ENCODE data around the gene GSTO2.
A peak's percentile ranks its signal among the peaks of the same experiment; 100 is the strongest.

GSTO2 gene

DNA sequence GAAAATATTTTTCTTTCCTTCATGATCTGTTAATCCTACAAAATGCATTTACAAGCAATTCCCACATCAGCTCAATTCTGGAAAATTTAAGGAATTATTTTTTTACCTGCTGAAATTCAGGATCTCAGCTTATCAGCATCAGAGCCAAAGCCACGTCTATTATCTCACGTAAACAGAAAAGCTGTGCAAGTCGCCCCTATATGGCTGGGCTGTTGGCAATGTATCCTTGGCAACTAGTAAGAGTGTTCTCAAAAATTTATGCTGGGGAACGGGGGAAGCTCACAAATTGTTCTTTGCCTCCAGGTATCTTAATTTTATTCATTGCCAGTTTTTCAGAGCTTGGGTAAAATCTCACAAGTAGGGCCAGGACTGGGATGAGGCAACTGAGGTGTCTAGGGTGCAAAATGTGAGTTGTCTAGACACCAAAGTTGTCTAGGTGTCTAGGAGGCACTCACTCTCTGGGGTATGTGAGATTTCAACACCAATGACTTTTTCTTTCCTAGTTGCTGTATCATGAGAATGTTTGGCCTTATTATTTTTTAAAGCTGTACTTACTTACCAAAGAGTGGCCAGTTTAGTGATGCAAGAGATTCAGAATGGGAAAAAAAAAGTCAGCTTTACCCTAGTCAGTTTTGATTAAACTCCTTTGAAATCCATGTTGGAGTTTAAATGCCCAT, 5.1 kb downstream of the GSTO2 start:
- TF ChIP-seq, protein P1, sequence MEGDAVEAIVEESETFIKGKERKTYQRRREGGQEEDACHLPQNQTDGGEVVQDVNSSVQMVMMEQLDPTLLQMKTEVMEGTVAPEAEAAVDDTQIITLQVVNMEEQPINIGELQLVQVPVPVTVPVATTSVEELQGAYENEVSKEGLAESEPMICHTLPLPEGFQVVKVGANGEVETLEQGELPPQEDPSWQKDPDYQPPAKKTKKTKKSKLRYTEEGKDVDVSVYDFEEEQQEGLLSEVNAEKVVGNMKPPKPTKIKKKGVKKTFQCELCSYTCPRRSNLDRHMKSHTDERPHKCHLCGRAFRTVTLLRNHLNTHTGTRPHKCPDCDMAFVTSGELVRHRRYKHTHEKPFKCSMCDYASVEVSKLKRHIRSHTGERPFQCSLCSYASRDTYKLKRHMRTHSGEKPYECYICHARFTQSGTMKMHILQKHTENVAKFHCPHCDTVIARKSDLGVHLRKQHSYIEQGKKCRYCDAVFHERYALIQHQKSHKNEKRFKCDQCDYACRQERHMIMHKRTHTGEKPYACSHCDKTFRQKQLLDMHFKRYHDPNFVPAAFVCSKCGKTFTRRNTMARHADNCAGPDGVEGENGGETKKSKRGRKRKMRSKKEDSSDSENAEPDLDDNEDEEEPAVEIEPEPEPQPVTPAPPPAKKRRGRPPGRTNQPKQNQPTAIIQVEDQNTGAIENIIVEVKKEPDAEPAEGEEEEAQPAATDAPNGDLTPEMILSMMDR (IDR thresholded peaks at IDR 0.05; ENCODE audit: low read depth, low read length, poor library complexity, severe bottlenecking), result no peak
- no peak for TF ChIP-seq EZH2phosphoT487 (IDR thresholded peaks at IDR 0.05; ENCODE audit: borderline replicate concordance, low read length)

DNA sequence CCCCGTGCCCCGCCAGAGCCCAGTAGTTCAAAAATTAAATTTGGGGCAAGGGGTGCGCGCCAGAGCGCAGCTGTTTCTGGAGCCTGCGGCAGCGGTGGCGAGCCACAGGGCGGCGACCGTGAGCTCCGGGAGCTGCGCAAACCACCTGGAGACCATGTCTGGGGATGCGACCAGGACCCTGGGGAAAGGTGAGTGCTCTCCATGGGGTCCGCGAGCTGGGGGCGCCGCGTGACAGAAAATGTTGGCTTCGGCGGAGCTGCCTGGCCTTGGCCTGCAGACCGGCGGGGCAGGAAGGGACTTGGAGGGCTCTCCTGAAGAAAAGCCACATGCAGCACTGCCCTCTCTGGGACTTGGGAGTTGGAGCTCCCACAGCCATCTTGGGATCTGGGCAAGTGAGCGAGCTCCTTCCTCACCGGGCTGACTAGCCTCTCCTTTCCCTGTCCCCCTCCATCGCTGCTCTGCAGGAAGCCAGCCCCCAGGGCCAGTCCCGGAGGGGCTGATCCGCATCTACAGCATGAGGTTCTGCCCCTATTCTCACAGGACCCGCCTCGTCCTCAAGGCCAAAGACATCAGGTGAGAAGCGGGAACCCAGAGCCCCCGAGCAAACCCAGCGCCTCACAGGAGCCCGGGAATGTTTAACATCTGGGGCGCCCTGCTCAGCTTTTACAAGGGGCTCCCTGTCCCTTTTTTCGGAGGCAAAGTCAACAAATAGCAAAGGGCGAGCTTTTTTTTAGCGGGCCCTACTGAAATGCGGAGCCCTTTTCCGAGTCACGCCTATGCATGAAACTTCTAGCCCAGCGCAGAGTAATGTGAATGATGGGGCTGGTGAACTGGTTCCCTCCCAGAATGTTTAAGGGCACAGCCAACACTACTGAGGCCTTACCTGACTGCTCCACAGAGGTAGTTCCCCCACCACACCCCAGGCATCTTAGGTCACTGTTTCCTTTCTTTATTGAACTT, 6.1 kb downstream of the GSTO2 start:
- Histone ChIP-seq H3K79me2 (ENCODE audit: control insufficient read depth, low read length) (no peaks in the 10 kb centered on the region), H3K27me3 (ENCODE audit: control insufficient read depth, low read length) (peaks cover 13% of the 10 kb centered on the region), H4K20me1 (ENCODE audit: control insufficient read depth, insufficient read depth, low read depth, low read length) (no peaks in the 10 kb centered on the region), H3K4me3 (ENCODE audit: low read length) (peak overlapping the region; percentile 17; the same call in 1 of the 2 replicates), H3K36me3 (ENCODE audit: control insufficient read depth, low read length) (no peaks in the 10 kb centered on the region), H3F3A (ENCODE audit: control insufficient read depth, insufficient read depth) (peaks cover 5% of the 10 kb centered on the region), H3K27ac (ENCODE audit: low read depth, low read length) (no peak overlapping the region), H3K4me1 (ENCODE audit: control insufficient read depth, low read length) (peaks cover 6% of the 10 kb centered on the region), H3K4me2 (ENCODE audit: low read length) (peak overlapping the region; percentile 45), H3K9me3 (ENCODE audit: control insufficient read depth, insufficient read depth, low read length) (no peaks in the 10 kb centered on the region), H3K9me2 (replicated peaks; ENCODE audit: control insufficient read depth, low read length) (no peaks in the 10 kb centered on the region)
- TF ChIP-seq, protein P1 (IDR thresholded peaks at IDR 0.05; ENCODE audit: low read depth, low read length, poor library complexity, severe bottlenecking), result peak; percentile 81
- no peak for TF ChIP-seq EZH2phosphoT487 (IDR thresholded peaks at IDR 0.05; ENCODE audit: borderline replicate concordance, low read length)

More for the DNA sequence above, 5.1 kb downstream of the GSTO2 start:
- no peak overlapping the region for H3K27ac ChIP-seq (ENCODE audit: low read depth, low read length)
- peak overlapping the region; percentile 45 for H3K4me2 ChIP-seq (ENCODE audit: low read length)
- H3F3A ChIP-seq (ENCODE audit: control insufficient read depth, insufficient read depth), result peaks cover 5% of the 10 kb centered on the region
- H3K36me3 ChIP-seq (ENCODE audit: control insufficient read depth, low read length), result no peaks in the 10 kb centered on the region
- peaks cover 13% of the 10 kb centered on the region for H3K27me3 ChIP-seq (ENCODE audit: control insufficient read depth, low read length)
- H4K20me1 ChIP-seq (ENCODE audit: control insufficient read depth, insufficient read depth, low read depth, low read length), result no peaks in the 10 kb centered on the region
- H3K9me3 ChIP-seq (ENCODE audit: control insufficient read depth, insufficient read depth, low read length), result no peaks in the 10 kb centered on the region
- no peaks in the 10 kb centered on the region for H3K79me2 ChIP-seq (ENCODE audit: control insufficient read depth, low read length)
- no peaks in the 10 kb centered on the region for H3K9me2 ChIP-seq (replicated peaks; ENCODE audit: control insufficient read depth, low read length)
- peaks cover 10% of the 10 kb centered on the region for H3K4me1 ChIP-seq (ENCODE audit: control insufficient read depth, low read length)
- no peak overlapping the region for H3K4me3 ChIP-seq (ENCODE audit: low read length)

DNA sequence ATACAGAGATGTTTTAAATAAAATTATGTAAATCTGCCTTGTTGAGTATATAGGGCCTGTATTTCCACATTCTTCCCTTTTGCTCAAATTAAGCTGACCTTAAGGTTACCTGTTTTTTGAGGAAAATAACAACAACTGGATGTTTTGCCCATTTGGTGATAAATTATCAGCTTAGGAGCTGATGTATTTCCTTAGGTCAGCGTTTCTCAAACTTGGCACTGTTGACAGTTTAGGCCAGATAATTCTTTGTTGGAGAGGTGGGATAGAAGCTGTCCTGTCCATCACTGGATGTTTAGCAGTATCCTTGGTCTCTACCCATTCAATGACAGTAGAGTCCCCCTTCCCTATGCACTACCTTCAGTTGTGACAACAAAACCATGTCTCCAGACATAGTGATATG, 7.2 kb downstream of the GSTO2 start:
- Histone ChIP-seq H3K4me2 (ENCODE audit: low read length) (no peak overlapping the region), H3K36me3 (ENCODE audit: control insufficient read depth, low read length) (no peaks in the 10 kb centered on the region), H3K27ac (ENCODE audit: low read depth, low read length) (no peak overlapping the region), H3K79me2 (ENCODE audit: control insufficient read depth, low read length) (no peaks in the 10 kb centered on the region), H3K9me3 (ENCODE audit: control insufficient read depth, insufficient read depth, low read length) (no peaks in the 10 kb centered on the region), H3K27me3 (ENCODE audit: control insufficient read depth, low read length) (peaks cover 13% of the 10 kb centered on the region), H4K20me1 (ENCODE audit: control insufficient read depth, insufficient read depth, low read depth, low read length) (no peaks in the 10 kb centered on the region), H3K9me2 (replicated peaks; ENCODE audit: control insufficient read depth, low read length) (no peaks in the 10 kb centered on the region), H3K4me3 (ENCODE audit: low read length) (no peak overlapping the region), H3F3A (ENCODE audit: control insufficient read depth, insufficient read depth) (no peaks in the 10 kb centered on the region; the same call in 1 of the 2 replicates), H3K4me1 (ENCODE audit: control insufficient read depth, low read length) (peaks cover 6% of the 10 kb centered on the region)
- TF ChIP-seq EZH2phosphoT487 (IDR thresholded peaks at IDR 0.05; ENCODE audit: borderline replicate concordance, low read length), result no peak
- TF ChIP-seq, protein P1 (IDR thresholded peaks at IDR 0.05; ENCODE audit: low read depth, low read length, poor library complexity, severe bottlenecking), result no peak

Measured in DOHH2 (cell line).